ENCODE data around the gene CLPTM1L. TPM values are rescaled to one million over a fixed set of nuclear protein-coding genes. Genes with fewer than 3 reads are reported as not detected.

CLPTM1L gene
- total and polyA plus RNA-seq, 2 donors: 60.7 to 142 TPM

GRCh38 chr5:1311439-1312055 lies 33.4 kb downstream of the CLPTM1L start:
- WGBS: 90% methylated on average over 15 of the region's 15 CpGs
- Histone ChIP-seq H3K27me3 (ENCODE audit: control insufficient read depth in 2 of 2, insufficient read depth in 1 of 2, low read length in 1 of 2) (no peaks in the 10 kb centered on the region), H3K9me3 (ENCODE audit: control insufficient read depth in 2 of 2, insufficient read depth in 1 of 2, low read length in 1 of 2) (peaks cover 7 to 47% of the 10 kb centered on the region in 2 donors), H3K36me3 (ENCODE audit: control insufficient read depth in 2 of 2, insufficient read depth in 2 of 2, low read length in 1 of 2) (no peaks in the 10 kb centered on the region), H3K4me3 (ENCODE audit: low read length in 2 of 2) (no peak overlapping the region), H3K4me1 (ENCODE audit: control insufficient read depth in 2 of 2, insufficient read depth in 2 of 2, low read length in 2 of 2) (peaks cover 26 to 53% of the 10 kb centered on the region in 2 donors), H3K27ac (ENCODE audit: low read depth in 1 of 2, low read length in 1 of 2) (peak overlapping the region; percentile 38 to 99)
- DNase-seq (ENCODE audit: low read depth in 6 of 9, low spot score in 9 of 9): no peak

DNA sequence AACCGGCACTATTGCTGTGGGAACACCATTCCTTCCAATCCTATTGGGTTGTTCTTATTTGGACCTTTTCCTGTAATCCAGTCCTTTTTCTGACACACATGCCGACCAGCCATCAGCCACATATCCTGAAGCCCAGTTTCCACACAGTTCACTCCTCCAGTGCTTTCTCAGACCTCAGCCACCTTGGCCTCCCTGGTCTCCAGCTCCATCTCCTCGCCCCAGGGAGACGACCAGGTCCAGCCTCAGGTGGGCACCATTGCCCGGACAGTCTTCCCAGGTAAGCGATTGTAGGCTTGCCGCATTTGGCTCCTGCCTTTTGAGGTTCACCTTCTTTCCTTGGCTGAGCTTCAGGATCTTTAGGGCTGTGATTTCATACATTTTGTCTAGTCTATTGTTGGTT lies 34.8 kb downstream of the CLPTM1L start:
- 98% methylated on average over 7 of the region's 7 CpGs for WGBS

GRCh38 chr5:1304033-1304432 lies 40.9 kb downstream of the CLPTM1L start:
- WGBS: 96% methylated on average over 2 of the region's 2 CpGs

More for the DNA sequence above, 34.8 kb downstream of the CLPTM1L start:
- DNase-seq (ENCODE audit: low read depth in 6 of 9, low spot score in 9 of 9): no peak
- H3K4me1 ChIP-seq (ENCODE audit: control insufficient read depth in 2 of 2, insufficient read depth in 2 of 2, low read length in 2 of 2): peaks cover 26 to 38% of the 10 kb centered on the region in 2 donors
- peaks cover 7 to 44% of the 10 kb centered on the region in 2 donors for H3K9me3 ChIP-seq (ENCODE audit: control insufficient read depth in 2 of 2, insufficient read depth in 1 of 2, low read length in 1 of 2)
- H3K27ac ChIP-seq (ENCODE audit: low read depth in 1 of 2, low read length in 1 of 2): no peak overlapping the region
- H3K4me3 ChIP-seq (ENCODE audit: low read length in 2 of 2): no peak overlapping the region
- no peaks in the 10 kb centered on the region for H3K27me3 ChIP-seq (ENCODE audit: control insufficient read depth in 2 of 2, insufficient read depth in 1 of 2, low read length in 1 of 2)
- H3K36me3 ChIP-seq (ENCODE audit: control insufficient read depth in 2 of 2, insufficient read depth in 2 of 2, low read length in 1 of 2): no peaks in the 10 kb centered on the region

GRCh38 chr5:1302258-1302657 lies 42.6 kb downstream of the CLPTM1L start:
- DNase-seq (ENCODE audit: low read depth in 6 of 9, low spot score in 9 of 9): no peak
- WGBS: 99% methylated on average over 2 of the region's 2 CpGs
- Histone ChIP-seq H3K27me3 (ENCODE audit: control insufficient read depth in 2 of 2, insufficient read depth in 1 of 2, low read length in 1 of 2) (no peaks in the 10 kb centered on the region), H3K4me3 (ENCODE audit: low read length in 2 of 2) (no peak overlapping the region), H3K4me1 (ENCODE audit: control insufficient read depth in 2 of 2, insufficient read depth in 2 of 2, low read length in 2 of 2) (peaks cover 5 to 12% of the 10 kb centered on the region in 2 donors), H3K27ac (ENCODE audit: low read depth in 1 of 2, low read length in 1 of 2) (no peak overlapping the region), H3K9me3 (ENCODE audit: control insufficient read depth in 2 of 2, insufficient read depth in 1 of 2, low read length in 1 of 2) (peaks cover 0 to 22% of the 10 kb centered on the region in 2 donors), H3K36me3 (ENCODE audit: control insufficient read depth in 2 of 2, insufficient read depth in 2 of 2, low read length in 1 of 2) (no peaks in the 10 kb centered on the region)

More at GRCh38 chr5:1304033-1304432, 40.9 kb downstream of the CLPTM1L start:
- Histone ChIP-seq H3K4me3 (ENCODE audit: low read length in 2 of 2) (no peak overlapping the region), H3K4me1 (ENCODE audit: control insufficient read depth in 2 of 2, insufficient read depth in 2 of 2, low read length in 2 of 2) (peaks cover 5 to 12% of the 10 kb centered on the region in 2 donors), H3K36me3 (ENCODE audit: control insufficient read depth in 2 of 2, insufficient read depth in 2 of 2, low read length in 1 of 2) (no peaks in the 10 kb centered on the region), H3K27ac (ENCODE audit: low read depth in 1 of 2, low read length in 1 of 2) (no peak overlapping the region), H3K9me3 (ENCODE audit: control insufficient read depth in 2 of 2, insufficient read depth in 1 of 2, low read length in 1 of 2) (peaks cover 0 to 14% of the 10 kb centered on the region in 2 donors), H3K27me3 (ENCODE audit: control insufficient read depth in 2 of 2, insufficient read depth in 1 of 2, low read length in 1 of 2) (no peaks in the 10 kb centered on the region)
- DNase-seq (ENCODE audit: low read depth in 6 of 9, low spot score in 9 of 9): no peak

DNA sequence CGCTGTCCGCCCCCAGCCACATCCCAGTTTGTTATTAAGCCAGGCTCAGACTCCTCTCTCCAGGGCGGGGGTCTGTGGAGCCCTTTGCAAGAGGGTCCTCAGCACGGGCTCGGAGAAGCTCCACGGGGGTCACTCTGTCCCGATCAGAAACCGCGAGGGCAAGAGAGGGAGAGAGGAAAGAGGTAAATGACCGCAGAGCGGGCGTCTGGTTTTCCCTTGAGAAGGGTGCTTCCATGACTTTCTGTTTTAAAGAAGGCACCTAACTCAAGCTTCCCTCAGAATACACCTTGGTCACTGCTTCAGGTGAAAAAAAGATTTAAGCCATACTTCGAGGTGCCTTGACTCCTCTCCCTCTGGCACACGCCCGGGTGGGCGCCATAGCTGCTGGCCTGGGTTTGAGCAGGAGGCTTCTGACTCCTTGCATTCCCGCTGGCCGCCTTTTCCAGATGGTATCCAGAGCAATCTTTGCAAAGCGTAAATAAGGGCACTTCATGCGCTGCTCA lies 44.3 kb downstream of the CLPTM1L start:
- 97% methylated on average over 20 of the region's 20 CpGs for WGBS
- no peak for DNase-seq (ENCODE audit: low read depth in 6 of 9, low spot score in 9 of 9)
- Histone ChIP-seq H3K4me1 (ENCODE audit: control insufficient read depth in 2 of 2, insufficient read depth in 2 of 2, low read length in 2 of 2) (peaks cover 6 to 21% of the 10 kb centered on the region in 2 donors), H3K36me3 (ENCODE audit: control insufficient read depth in 2 of 2, insufficient read depth in 2 of 2, low read length in 1 of 2) (no peaks in the 10 kb centered on the region), H3K27ac (ENCODE audit: low read depth in 1 of 2, low read length in 1 of 2) (no peak overlapping the region), H3K27me3 (ENCODE audit: control insufficient read depth in 2 of 2, insufficient read depth in 1 of 2, low read length in 1 of 2) (peaks cover 0 to 4% of the 10 kb centered on the region in 2 donors), H3K4me3 (ENCODE audit: low read length in 2 of 2) (no peak overlapping the region), H3K9me3 (ENCODE audit: control insufficient read depth in 2 of 2, insufficient read depth in 1 of 2, low read length in 1 of 2) (peaks cover 0 to 34% of the 10 kb centered on the region in 2 donors)

DNA sequence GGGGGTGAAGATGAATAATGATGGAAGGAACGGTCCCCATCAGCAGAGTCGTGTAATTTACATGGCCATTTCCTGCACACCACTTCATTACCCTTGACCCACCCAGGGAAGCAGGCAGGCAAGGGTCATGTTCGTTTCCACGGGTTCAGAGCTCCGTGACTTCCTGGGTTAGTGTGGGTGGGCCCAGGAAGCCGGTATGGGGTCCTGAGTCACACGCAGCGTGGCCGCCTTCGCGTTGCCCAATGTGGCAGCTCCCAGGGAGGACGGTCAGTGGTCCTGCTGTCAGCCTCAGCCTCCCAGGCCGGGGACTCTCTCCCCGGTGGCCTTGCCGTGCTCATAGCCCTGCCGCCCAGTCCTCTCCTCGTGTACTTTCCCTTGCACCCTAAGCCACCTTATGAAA lies 44.9 kb downstream of the CLPTM1L start:
- H3K27me3 ChIP-seq (ENCODE audit: control insufficient read depth in 2 of 2, insufficient read depth in 1 of 2, low read length in 1 of 2): peaks cover 0 to 5% of the 10 kb centered on the region in 2 donors
- H3K4me1 ChIP-seq (ENCODE audit: control insufficient read depth in 2 of 2, insufficient read depth in 2 of 2, low read length in 2 of 2): peaks cover 11 to 25% of the 10 kb centered on the region in 2 donors
- no peaks in the 10 kb centered on the region for H3K36me3 ChIP-seq (ENCODE audit: control insufficient read depth in 2 of 2, insufficient read depth in 2 of 2, low read length in 1 of 2)
- no peak overlapping the region for H3K27ac ChIP-seq (ENCODE audit: low read depth in 1 of 2, low read length in 1 of 2)
- 92% methylated on average over 17 of the region's 17 CpGs for WGBS
- no peak for DNase-seq (ENCODE audit: low read depth in 6 of 9, low spot score in 9 of 9)
- no peak overlapping the region for H3K4me3 ChIP-seq (ENCODE audit: low read length in 2 of 2)
- peaks cover 0 to 36% of the 10 kb centered on the region in 2 donors for H3K9me3 ChIP-seq (ENCODE audit: control insufficient read depth in 2 of 2, insufficient read depth in 1 of 2, low read length in 1 of 2)

DNA sequence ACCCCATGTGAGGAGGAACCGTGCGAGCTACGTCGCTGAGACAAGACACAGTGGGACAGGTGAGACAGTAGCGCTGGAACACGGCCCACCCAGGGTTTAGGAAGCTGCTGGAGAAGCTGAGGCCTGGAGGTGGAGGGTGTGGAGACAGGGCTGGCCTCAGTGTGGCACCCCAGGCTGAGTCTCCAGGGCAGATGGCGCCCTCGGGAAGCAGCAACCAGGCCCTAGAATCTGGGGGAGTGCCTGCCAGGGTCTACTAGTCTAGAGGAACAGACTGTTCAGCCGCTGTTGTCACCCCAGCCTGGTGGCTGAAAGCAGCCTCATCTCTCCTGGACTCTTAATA lies 45.4 kb downstream of the CLPTM1L start:
- WGBS: 96% methylated on average over 9 of the region's 9 CpGs
- Histone ChIP-seq H3K4me1 (ENCODE audit: control insufficient read depth in 2 of 2, insufficient read depth in 2 of 2, low read length in 2 of 2) (peaks cover 15 to 26% of the 10 kb centered on the region in 2 donors), H3K36me3 (ENCODE audit: control insufficient read depth in 2 of 2, insufficient read depth in 2 of 2, low read length in 1 of 2) (no peaks in the 10 kb centered on the region), H3K27me3 (ENCODE audit: control insufficient read depth in 2 of 2, insufficient read depth in 1 of 2, low read length in 1 of 2) (peaks cover 0 to 5% of the 10 kb centered on the region in 2 donors), H3K27ac (ENCODE audit: low read depth in 1 of 2, low read length in 1 of 2) (no peak overlapping the region), H3K9me3 (ENCODE audit: control insufficient read depth in 2 of 2, insufficient read depth in 1 of 2, low read length in 1 of 2) (peaks cover 0 to 36% of the 10 kb centered on the region in 2 donors), H3K4me3 (ENCODE audit: low read length in 2 of 2) (no peak overlapping the region)
- DNase-seq (ENCODE audit: low read depth in 6 of 9, low spot score in 9 of 9): no peak

DNA sequence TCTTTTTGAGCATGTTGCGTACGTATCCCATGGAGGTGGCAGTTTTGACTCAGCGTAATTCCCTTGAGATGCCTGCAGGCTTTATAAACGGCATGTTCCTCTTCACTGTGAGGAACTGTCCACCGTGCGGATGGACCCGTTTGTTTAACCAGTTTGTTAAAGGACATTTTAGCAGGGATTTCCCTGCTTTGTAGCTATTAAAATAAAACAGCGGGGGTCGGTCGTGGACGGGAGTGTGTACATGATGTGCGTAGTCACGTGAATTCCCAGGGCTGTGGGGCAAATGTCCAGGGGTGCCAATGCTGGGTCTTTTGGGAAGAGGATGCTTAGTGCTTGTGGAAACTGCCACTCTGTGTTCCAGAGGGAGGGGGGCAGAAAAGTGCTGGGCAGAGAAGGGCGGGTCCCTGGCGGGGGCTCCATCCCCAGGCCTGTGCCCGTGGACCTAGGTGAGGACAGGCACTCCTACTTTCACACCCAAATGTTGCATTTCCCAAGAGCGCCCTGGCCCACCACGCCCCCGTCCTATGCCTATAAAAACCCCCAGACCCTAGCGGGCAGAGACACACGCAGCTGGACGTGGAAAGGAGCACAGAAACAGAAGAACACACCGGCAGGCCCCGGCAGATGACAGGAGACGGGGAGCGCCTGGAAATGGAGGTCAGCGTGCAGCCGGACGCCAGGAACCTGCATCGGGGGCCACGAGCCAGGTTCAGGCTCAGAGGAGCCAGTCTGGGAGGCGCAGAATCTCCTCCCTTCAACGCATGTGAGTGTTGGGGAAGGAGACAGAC lies 46.0 kb downstream of the CLPTM1L start:
- no peak overlapping the region for H3K4me3 ChIP-seq (ENCODE audit: low read length in 2 of 2)
- peaks cover 0 to 37% of the 10 kb centered on the region in 2 donors for H3K9me3 ChIP-seq (ENCODE audit: control insufficient read depth in 2 of 2, insufficient read depth in 1 of 2, low read length in 1 of 2)
- peaks cover 0 to 7% of the 10 kb centered on the region in 2 donors for H3K27me3 ChIP-seq (ENCODE audit: control insufficient read depth in 2 of 2, insufficient read depth in 1 of 2, low read length in 1 of 2)
- H3K4me1 ChIP-seq (ENCODE audit: control insufficient read depth in 2 of 2, insufficient read depth in 2 of 2, low read length in 2 of 2): peaks cover 20 to 31% of the 10 kb centered on the region in 2 donors
- no peaks in the 10 kb centered on the region for H3K36me3 ChIP-seq (ENCODE audit: control insufficient read depth in 2 of 2, insufficient read depth in 2 of 2, low read length in 1 of 2)
- no peak for DNase-seq (ENCODE audit: low read depth in 6 of 9, low spot score in 9 of 9)
- H3K27ac ChIP-seq (ENCODE audit: low read depth in 1 of 2, low read length in 1 of 2): no peak overlapping the region
- 96% methylated on average over 33 of the region's 33 CpGs for WGBS

GRCh38 chr5:1298067-1298551 lies 46.8 kb downstream of the CLPTM1L start:
- H3K4me1 ChIP-seq (ENCODE audit: control insufficient read depth in 2 of 2, insufficient read depth in 2 of 2, low read length in 2 of 2): peaks cover 21 to 39% of the 10 kb centered on the region in 2 donors
- H3K27ac ChIP-seq (ENCODE audit: low read depth in 1 of 2, low read length in 1 of 2): no peak overlapping the region
- H3K4me3 ChIP-seq (ENCODE audit: low read length in 2 of 2): no peak overlapping the region
- H3K9me3 ChIP-seq (ENCODE audit: control insufficient read depth in 2 of 2, insufficient read depth in 1 of 2, low read length in 1 of 2): peaks cover 0 to 45% of the 10 kb centered on the region in 2 donors
- H3K36me3 ChIP-seq (ENCODE audit: control insufficient read depth in 2 of 2, insufficient read depth in 2 of 2, low read length in 1 of 2): no peaks in the 10 kb centered on the region
- no peak for DNase-seq (ENCODE audit: low read depth in 6 of 9, low spot score in 9 of 9)
- 98% methylated on average over 19 of the region's 19 CpGs for WGBS
- peaks cover 0 to 7% of the 10 kb centered on the region in 2 donors for H3K27me3 ChIP-seq (ENCODE audit: control insufficient read depth in 2 of 2, insufficient read depth in 1 of 2, low read length in 1 of 2)
